Measurements from ENCODE around the gene TJP2.
"Not testable (repeated sequence)": the region's sequence is repeated elsewhere in the genome, so short reads cannot be mapped to it uniquely, and the experiment has no call there.

The TJP2 gene

GRCh38 chr9:69292078-69292477 is 118.0 kb downstream of the TJP2 start:
- DNase-seq (ENCODE audit: low spot score), result no peak

- DNase-seq (ENCODE audit: low spot score), result no peak
Measured at GRCh38 chr9:69293156-69293555, 119.1 kb downstream of the TJP2 start.

DNA sequence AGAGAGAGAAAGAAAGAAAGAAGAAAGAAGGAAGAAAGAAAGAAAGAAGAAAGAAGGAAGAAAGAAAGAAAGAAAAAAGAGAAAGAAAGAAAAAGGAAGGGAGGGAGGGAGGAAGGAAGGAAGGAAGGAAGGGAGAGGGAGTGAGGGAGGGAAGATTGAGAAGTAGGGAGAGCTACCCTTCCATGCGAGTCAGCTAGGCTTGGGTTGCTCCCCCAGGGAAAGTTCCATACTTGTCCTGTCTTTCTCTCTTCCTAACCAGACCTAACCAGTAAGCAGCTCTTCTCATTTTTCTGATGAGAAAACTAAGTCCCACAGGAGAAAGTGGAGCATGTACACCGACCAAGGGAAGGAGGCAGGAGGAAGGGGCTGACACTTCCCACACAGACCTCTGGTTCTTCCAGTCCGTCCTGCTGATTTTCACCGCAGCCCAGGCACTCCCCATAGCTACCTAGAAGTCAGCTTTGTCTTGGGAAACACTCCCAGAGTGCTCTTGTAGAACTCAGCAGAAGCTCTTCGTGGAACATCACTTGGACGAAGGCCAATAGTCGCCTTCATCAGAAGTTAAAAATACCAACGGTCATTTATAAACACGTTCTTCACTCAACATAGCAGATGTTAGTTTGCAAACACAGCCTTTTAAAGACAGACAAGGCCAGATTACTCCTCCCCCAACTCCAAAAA is 121.9 kb downstream of the TJP2 start:
- no peak for DNase-seq (ENCODE audit: low spot score)

- no peak for DNase-seq (ENCODE audit: low spot score)
Measured at GRCh38 chr9:69297300-69297980, 123.4 kb downstream of the TJP2 start.

DNA sequence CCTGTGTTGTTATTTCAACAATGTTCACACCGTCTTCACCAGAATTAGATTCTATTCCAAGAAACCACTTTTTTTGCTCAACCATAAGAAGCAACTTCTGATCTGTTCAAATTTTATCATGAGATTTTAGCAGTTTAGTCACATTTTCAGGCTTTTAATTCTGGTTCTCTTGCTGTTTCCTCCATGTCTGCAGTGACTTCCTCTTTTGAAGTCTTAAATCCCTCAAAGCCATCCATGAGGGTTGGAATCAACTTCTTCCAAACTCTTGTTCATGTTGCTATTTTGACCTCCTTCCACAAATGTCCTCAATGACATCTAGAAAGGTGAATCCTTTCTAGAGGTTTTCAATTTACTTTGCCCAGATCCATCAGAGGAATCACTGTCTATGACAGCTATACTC is 125.2 kb downstream of the TJP2 start:
- DNase-seq (ENCODE audit: low spot score), result no peak

DNA sequence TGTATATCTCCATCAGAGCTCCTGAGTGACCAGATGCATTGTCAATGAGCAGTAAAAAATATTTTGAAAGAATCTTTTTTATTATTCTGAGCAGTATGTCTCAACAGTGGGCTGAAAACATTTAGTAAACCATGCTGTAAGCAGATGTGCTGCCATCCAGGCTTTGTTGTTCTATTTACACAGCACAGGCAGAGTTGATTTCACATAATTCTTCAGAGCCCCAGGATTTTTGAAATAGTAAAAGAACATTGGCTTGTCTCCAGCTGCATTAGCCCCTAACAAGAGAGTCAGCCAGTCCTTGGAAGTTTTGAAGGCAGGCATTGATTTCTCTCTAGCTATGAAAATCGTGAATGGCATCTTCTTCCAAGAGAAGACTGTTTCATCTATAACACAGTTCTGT is 125.7 kb downstream of the TJP2 start:
- DNase-seq (ENCODE audit: low spot score), result no peak

DNA sequence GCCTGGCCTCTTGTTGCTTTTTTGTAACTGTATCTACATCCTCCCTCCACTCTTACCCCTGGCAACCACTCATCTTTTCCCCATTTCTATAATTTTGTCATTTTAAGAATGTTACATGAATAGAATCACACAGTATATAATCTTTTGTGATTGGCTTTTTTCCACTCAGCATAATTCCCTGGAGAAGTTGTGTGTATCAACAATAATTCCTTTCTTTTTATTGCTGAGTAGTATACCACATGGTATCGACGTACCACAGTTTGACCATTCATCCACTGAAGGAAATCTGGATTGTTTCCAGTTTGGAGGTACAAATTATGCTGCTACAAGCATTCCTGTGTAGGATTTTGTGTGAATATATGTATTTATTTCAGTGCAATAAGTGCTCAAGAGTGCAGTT is 129.3 kb downstream of the TJP2 start:
- no peak for DNase-seq (ENCODE audit: low spot score)

- not testable (repeated sequence) for DNase-seq (ENCODE audit: low spot score)
Measured at GRCh38 chr9:69306895-69307445, 132.9 kb downstream of the TJP2 start.

DNA sequence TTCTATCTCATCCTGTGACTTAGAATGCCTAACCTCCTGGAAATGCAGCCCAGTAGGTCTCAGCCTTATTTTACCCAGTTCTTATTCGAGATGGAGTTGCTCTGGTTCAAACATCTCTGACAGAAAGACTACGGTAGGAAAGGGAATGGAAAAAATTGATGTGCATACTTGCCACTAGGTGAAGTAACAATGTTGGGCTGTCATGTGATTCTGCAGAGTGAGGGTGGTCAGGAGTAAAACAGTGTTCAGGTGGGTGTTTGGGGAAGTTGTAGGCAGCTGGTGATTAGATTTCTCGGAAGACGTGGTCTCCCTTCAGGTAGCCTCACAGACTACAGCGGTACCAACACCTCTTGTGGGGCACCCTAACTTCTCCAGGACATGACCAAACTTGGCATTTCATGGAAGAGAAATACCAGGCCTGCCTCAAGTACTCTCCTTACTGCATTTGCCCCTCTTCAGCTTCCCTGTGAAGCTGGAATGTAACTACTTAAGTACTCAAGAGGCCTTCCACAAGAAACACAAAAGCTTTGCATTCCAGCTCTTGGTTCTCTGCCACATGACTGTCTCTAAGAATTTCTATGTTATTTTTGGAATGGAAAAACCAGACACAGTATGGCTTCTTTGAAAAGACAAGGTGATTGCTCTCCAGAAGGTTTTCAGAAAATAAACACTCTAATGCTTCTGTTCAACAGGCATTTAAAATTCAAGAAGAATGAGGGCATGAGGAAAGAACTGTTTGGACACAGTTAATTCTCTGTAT is 133.5 kb downstream of the TJP2 start:
- no peak for DNase-seq (ENCODE audit: low spot score)

DNA sequence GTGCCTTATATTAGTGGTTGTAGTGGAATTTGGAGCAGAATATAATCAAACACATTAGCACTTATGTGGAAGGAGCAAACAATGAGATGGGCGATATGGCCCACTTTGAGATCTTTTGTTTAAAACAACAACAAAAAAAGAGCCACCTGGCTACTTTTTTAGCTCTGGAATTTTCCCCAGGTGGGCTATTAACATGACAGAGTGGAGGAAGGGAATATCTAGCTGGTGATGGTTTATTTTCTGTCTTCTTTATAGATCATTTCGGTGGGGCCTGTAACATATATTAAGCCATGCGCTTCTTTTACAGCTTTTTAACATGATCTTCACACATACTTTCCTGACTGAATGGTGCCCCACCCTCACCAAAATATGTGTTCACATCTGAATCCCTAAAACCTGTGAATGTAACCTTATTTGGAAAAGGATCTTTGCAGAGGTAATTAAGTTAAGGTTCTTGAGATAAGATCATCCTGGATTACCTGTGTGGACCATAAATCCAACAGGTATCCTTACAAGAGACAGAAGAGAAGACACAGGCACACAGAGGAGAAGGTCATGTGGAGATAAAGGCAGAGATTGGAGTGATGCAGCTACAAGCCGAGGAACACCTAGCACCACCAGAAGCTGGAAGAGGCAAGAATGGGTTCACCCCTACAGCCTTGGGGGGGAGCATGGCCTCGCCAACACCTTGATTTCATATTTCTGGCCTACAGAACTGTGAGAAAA is 134.3 kb downstream of the TJP2 start:
- DNase-seq (ENCODE audit: low spot score), result no peak

- DNase-seq (ENCODE audit: low spot score), result no peak
Measured at GRCh38 chr9:69313175-69313574, 139.1 kb downstream of the TJP2 start.

- no peak for DNase-seq (ENCODE audit: low spot score)
Measured at GRCh38 chr9:69314547-69314946, 140.5 kb downstream of the TJP2 start.

DNA sequence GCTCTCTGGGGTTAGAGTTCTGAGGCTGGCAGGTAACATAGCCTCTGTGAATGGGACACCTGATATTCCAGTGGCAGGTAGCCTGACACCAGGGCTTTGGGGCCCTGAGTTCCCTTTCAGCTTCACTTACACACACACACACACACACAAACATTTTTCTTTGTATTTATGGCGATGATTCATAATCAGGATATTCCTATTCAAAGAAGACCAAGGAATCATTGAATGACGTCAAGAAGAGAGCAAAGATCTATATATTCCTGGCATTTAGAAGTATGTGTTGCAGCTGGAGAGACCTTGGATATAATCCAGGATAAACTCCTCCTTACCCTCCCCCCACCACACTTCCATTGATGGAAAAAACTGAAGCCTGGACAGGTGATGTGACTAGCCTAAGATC is 143.0 kb downstream of the TJP2 start:
- DNase-seq (ENCODE audit: low spot score), result peak; percentile 42

DNA sequence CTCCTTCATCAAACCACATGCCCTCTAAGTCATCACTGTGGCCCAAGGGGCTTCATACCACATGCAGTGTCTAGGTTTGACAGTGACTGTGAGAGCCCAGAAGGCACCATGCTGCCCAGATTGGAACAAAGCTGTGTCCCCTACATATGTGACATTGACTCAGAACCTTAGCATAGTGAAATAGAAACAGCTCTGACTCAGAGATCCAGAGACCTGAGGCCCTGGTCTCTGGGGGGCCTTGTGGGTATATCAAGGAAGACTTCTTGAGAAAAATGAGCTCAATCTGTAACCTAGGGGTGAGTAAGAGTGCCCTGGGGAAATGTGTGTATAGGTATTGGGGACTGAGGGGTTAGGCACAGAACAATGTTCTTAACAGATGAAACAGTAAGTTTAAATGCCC is 143.8 kb downstream of the TJP2 start:
- DNase-seq (ENCODE audit: low spot score), result no peak

- no peak for DNase-seq (ENCODE audit: low spot score)
Measured at GRCh38 chr9:69319324-69320025, 145.4 kb downstream of the TJP2 start.

DNA sequence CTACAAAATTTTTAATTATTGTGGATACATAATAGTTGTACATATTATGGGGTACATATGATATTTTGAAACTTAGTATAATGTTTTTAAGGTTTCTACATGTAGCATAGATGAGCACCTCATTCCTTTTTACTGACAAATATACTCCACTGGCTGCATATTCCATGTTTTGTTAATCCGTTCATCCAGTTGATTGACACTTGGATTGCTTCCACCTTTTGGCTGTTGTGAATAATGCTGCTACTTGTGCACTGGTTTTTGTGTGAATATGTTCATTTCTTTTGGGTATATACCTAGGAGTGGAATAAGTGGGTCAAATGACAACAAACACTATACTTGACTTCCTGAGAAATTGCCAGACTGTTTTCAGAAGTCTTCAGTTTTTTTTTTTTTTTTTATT is 148.2 kb downstream of the TJP2 start:
- DNase-seq (ENCODE audit: low spot score), result no peak

- no peak for DNase-seq (ENCODE audit: low spot score)
Measured at GRCh38 chr9:69323861-69324260, 149.8 kb downstream of the TJP2 start.

Data from SW480 (cell line).